HepG2 (cell line): ENCODE measurements around the gene NGRN. TPM values are rescaled to one million over a fixed set of nuclear protein-coding genes. Genes with fewer than 3 reads are reported as not detected.

Experiments used
- ATF7 ChIP-seq, 2 experiments: fragments of 450-650 bp in 1 of 2; sonication (generic) in 1 of 2; formaldehyde crosslinking in 1 of 2; IDR thresholded peaks; 2 replicates each; pipeline versions ENCODE4 v1.4.0 to v1.6.1; 2016 to 2020; ENCODE audit warnings: antibody characterized with exemption in 1 of 2, mild to moderate bottlenecking in 1 of 2, missing genetic modification reagents in 1 of 2
- ATM ChIP-seq: fragments of 450-650 bp; IDR thresholded peaks from 2 replicates; pipeline ENCODE4 v1.7.1; 2017; ENCODE audit warnings: mild to moderate bottlenecking, borderline replicate concordance
- IRX3 ChIP-seq: sonication (generic); formaldehyde crosslinking; IDR thresholded peaks from 2 replicates; pipeline ENCODE4 v1.8.1; 2023; ENCODE audit warnings: mild to moderate bottlenecking, low read depth, missing genetic modification reagents, borderline replicate concordance
- KDM4B ChIP-seq: sonication (generic); formaldehyde crosslinking; IDR thresholded peaks from 2 replicates; pipeline ENCODE4 v1.4.0; 2020; ENCODE audit warnings: missing genetic modification reagents
- RXRA ChIP-seq: sonication (generic); formaldehyde crosslinking; IDR thresholded peaks from 2 replicates; pipeline ENCODE4 v1.5.1; 2020; ENCODE audit warnings: missing genetic modification reagents
- SALL1 ChIP-seq: sonication (generic); formaldehyde crosslinking; IDR thresholded peaks from 2 replicates; pipeline ENCODE4 v1.8.0; 2022; ENCODE audit warnings: mild to moderate bottlenecking, missing genetic modification reagents
- SPEN ChIP-seq: sonication (generic); formaldehyde crosslinking; IDR thresholded peaks from 2 replicates; pipeline ENCODE4 v1.5.1; 2020; ENCODE audit warnings: low read depth, mild to moderate bottlenecking, missing genetic modification reagents
- TCF12 ChIP-seq, 2 experiments: fragments of 450-650 bp in 1 of 2; sonication (generic) in 1 of 2; formaldehyde crosslinking in 1 of 2; IDR thresholded peaks; 2 replicates each; pipeline versions ENCODE4 v1.6.1 to v1.8.0; 2017 to 2022; ENCODE audit warnings: antibody characterized with exemption in 1 of 2, mild to moderate bottlenecking in 1 of 2, missing genetic modification reagents in 1 of 2, moderate library complexity in 1 of 2
- TEAD3 ChIP-seq: optimal IDR thresholded peaks from 2 replicates; pipeline ENCODE3; 2016; ENCODE audit warnings: borderline replicate concordance
- ZBTB38 ChIP-seq: sonication (generic); formaldehyde crosslinking; IDR thresholded peaks from 2 replicates; pipeline ENCODE4 v1.5.1; 2020; ENCODE audit warnings: mild to moderate bottlenecking, missing genetic modification reagents
- ZNF101 ChIP-seq: sonication (generic); formaldehyde crosslinking; IDR thresholded peaks from 2 replicates; pipeline ENCODE4 v1.4.0; 2020; ENCODE audit warnings: mild to moderate bottlenecking, low read depth, missing genetic modification reagents, borderline replicate concordance
- ZNF180 ChIP-seq: sonication (generic); formaldehyde crosslinking; IDR thresholded peaks from 2 replicates; pipeline ENCODE4 v1.4.0; 2020; ENCODE audit warnings: low read depth, missing genetic modification reagents, borderline replicate concordance
- ZNF274 ChIP-seq: sonication (generic); formaldehyde crosslinking; IDR thresholded peaks from 2 replicates; pipeline ENCODE4 v1.5.1; 2020; ENCODE audit warnings: mild to moderate bottlenecking, missing genetic modification reagents
- ZNF513 ChIP-seq: sonication (generic); formaldehyde crosslinking; conservative IDR thresholded peaks from 2 replicates; pipeline ENCODE4 v1.5.0; 2020; ENCODE audit warnings: missing genetic modification reagents
- ZNF570 ChIP-seq: sonication (generic); formaldehyde crosslinking; IDR thresholded peaks from 2 replicates; pipeline ENCODE4 v1.4.0; 2020; ENCODE audit warnings: mild to moderate bottlenecking, missing genetic modification reagents, borderline replicate concordance
- ZNF572 ChIP-seq: sonication (generic); formaldehyde crosslinking; IDR thresholded peaks from 2 replicates; pipeline ENCODE4 v1.5.1; 2020; ENCODE audit warnings: mild to moderate bottlenecking, missing genetic modification reagents
- ZNF576 ChIP-seq: sonication (generic); formaldehyde crosslinking; IDR thresholded peaks from 2 replicates; pipeline ENCODE4 v1.4.0; 2020; ENCODE audit warnings: mild to moderate bottlenecking, missing genetic modification reagents
- ZNF580 ChIP-seq: IDR thresholded peaks from 2 replicates; pipeline ENCODE4 v1.6.1; 2016; ENCODE audit warnings: low read depth, borderline replicate concordance
- ZNF839 ChIP-seq: sonication (generic); formaldehyde crosslinking; IDR thresholded peaks from 2 replicates; pipeline ENCODE4 v1.4.0; 2020; ENCODE audit warnings: missing genetic modification reagents, mild to moderate bottlenecking, borderline replicate concordance
- polyA plus RNA-seq, 8 experiments: library from polyadenylated mRNA; depleted of rRNA in 3 of 8; stranded (reverse) in 7 of 8; unstranded in 1 of 8; fragments of >200 nt; fragmentation: Illumina TruSeq in 4 of 8; extraction: Trizol in 4 of 8; gene quantifications; 2 replicates each; pipeline versions ENCODE4 v1.2.1 to v1.2.3, GENCODE V29; 2011 to 2016; ENCODE audit warnings: low read depth in 4 of 8, missing spikeins in 1 of 8, mixed read lengths in 1 of 8; ENCODE audit not compliant: insufficient read depth in 1 of 8
- total RNA-seq, 5 experiments: library from RNA; depleted of rRNA; stranded (reverse); fragments of >200 nt; fragmentation: Illumina TruSeq; extraction: Trizol; gene quantifications; 2 replicates each; pipeline ENCODE4 v1.2.3, GENCODE V29; 2016; ENCODE audit warnings: low read depth in 1 of 5
- TF ChIP-seq, protein P1 (sequence below): sonication (generic); formaldehyde crosslinking; IDR thresholded peaks from 2 replicates; pipeline ENCODE4 v1.8.0; 2022; ENCODE audit warnings: low read depth, missing genetic modification reagents
- TF ChIP-seq, protein P2 (sequence below): sonication (generic); formaldehyde crosslinking; IDR thresholded peaks from 2 replicates; pipeline ENCODE4 v1.5.0; 2020; ENCODE audit warnings: missing genetic modification reagents
- TF ChIP-seq, protein P3 (sequence below): sonication (generic); formaldehyde crosslinking; IDR thresholded peaks from 2 replicates; pipeline ENCODE4 v1.8.0; 2022; ENCODE audit warnings: missing genetic modification reagents, mild to moderate bottlenecking, moderate library complexity, borderline replicate concordance

NGRN gene
- total and polyA plus RNA-seq, 2 of the 13 experiments (the other 11 are each of a cell fraction or from before 2014, with no cell fraction given): 39.8 to 63.7 TPM

DNA sequence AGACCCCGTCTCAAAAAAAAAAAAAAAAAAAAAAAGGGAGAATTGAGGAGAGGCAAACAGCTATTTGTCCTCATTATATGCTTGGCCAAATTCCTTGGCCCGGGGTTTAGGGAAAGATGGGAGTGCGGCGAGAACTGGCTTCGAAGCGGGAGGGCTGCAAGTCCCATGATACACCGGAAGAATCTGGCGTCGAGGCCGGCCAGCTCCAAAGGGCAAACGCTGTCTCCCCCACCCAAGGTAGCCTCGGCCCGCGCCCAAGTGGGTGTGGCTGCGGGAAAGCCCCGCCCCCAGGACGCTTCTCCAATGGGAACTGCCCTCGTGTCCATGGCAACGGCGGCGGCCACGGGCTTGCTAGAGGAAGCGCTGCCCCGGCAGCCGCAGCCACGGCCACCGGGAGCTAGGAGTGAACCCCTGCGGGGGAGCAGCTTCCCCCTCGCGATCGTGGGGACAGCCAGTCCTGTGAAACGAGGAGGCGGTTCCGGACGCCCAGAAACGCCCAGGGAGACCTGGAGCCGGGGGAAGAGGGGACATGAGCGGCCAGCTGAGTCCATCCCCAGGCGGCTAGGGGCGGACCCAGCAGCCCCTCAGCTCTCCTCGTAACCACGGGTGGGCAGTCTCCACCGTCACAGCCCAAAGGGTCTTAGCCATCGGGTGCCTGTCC, 16.1 kb upstream of the NGRN start, which contains the start of gene TTLL13 (continued):
- TF ChIP-seq ZNF580 (no peak; the same call in 1 of the 2 replicates), ZNF576 (CRISPR knock-in tag) (0 out of 2 replicates have a peak, but pooled peaks have one; percentile 67), ATM (no peak), ATF7 (IDR thresholded peaks at IDR 0.05) (no peak), ATF7 (CRISPR knock-in tag; IDR thresholded peaks at IDR 0.05) (no peak), RXRA (no peak; the same call in 1 of the 2 replicates), IRX3 (CRISPR knock-in tag) (no peak), ZNF570 (CRISPR knock-in tag) (no peak), ZNF274 (CRISPR knock-in tag) (peak; percentile 86), ZNF513 (CRISPR knock-in tag) (no peak), ZNF839 (CRISPR knock-in tag) (no peak), ZNF572 (no peak), ZNF101 (no peak), TEAD3 (CRISPR knock-in tag) (no peak), SALL1 (CRISPR knock-in tag) (peak; percentile 59; the same call in 1 of the 2 replicates), KDM4B (CRISPR knock-in tag) (0 out of 2 replicates have a peak, but pooled peaks have one; percentile 58), ZNF180 (no peak), TCF12 (IDR thresholded peaks at IDR 0.05) (no peak), TCF12 (CRISPR knock-in tag; IDR thresholded peaks at IDR 0.05) (no peak), ZBTB38 (CRISPR knock-in tag) (no peak; the same call in 1 of the 2 replicates), SPEN (CRISPR knock-in tag) (peak; percentile 65; the same call in 1 of the 2 replicates)
- TF ChIP-seq, protein P1, sequence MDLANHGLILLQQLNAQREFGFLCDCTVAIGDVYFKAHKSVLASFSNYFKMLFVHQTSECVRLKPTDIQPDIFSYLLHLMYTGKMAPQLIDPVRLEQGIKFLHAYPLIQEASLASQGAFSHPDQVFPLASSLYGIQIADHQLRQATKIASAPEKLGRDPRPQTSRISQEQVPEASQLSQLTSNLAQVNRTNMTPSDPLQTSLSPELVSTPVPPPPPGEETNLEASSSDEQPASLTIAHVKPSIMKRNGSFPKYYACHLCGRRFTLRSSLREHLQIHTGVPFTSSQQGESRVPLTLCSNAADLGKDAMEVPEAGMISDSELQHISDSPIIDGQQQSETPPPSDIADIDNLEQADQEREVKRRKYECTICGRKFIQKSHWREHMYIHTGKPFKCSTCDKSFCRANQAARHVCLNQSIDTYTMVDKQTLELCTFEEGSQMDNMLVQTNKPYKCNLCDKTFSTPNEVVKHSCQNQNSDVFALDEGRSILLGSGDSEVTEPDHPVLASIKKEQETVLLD (CRISPR knock-in tag): no peak
- TF ChIP-seq, protein P2, sequence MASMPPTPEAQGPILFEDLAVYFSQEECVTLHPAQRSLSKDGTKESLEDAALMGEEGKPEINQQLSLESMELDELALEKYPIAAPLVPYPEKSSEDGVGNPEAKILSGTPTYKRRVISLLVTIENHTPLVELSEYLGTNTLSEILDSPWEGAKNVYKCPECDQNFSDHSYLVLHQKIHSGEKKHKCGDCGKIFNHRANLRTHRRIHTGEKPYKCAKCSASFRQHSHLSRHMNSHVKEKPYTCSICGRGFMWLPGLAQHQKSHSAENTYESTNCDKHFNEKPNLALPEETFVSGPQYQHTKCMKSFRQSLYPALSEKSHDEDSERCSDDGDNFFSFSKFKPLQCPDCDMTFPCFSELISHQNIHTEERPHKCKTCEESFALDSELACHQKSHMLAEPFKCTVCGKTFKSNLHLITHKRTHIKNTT (CRISPR knock-in tag): no peak
- TF ChIP-seq, protein P3, sequence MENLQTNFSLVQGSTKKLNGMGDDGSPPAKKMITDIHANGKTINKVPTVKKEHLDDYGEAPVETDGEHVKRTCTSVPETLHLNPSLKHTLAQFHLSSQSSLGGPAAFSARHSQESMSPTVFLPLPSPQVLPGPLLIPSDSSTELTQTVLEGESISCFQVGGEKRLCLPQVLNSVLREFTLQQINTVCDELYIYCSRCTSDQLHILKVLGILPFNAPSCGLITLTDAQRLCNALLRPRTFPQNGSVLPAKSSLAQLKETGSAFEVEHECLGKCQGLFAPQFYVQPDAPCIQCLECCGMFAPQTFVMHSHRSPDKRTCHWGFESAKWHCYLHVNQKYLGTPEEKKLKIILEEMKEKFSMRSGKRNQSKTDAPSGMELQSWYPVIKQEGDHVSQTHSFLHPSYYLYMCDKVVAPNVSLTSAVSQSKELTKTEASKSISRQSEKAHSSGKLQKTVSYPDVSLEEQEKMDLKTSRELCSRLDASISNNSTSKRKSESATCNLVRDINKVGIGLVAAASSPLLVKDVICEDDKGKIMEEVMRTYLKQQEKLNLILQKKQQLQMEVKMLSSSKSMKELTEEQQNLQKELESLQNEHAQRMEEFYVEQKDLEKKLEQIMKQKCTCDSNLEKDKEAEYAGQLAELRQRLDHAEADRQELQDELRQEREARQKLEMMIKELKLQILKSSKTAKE (CRISPR knock-in tag): no peak
